H1 (cell line): ENCODE data around the gene TRIM61. TPM values are rescaled to one million over a fixed set of nuclear protein-coding genes. Genes with fewer than 3 reads are reported as not detected.

Experiments used
- CTCF ChIA-PET: fragments of 300-600 bp; sonication (Branson Sonifier 250); formaldehyde crosslinking; loops from one replicate; lab custom pipeline; 2021; ENCODE audit not compliant: partially characterized antibody; lab: Charles Lee
- POLR2A ChIA-PET: fragments of 300-600 bp; sonication (Branson Sonifier 250); formaldehyde crosslinking; loops from one replicate; lab custom pipeline; 2021; ENCODE audit warnings: inconsistent platforms; ENCODE audit not compliant: partially characterized antibody; lab: Charles Lee
- DNase-seq, 2 experiments: peaks; one replicate each; pipeline versions ENCODE4 v3.0.0 to v3.0.0-alpha.2; 2010 to 2022; ENCODE audit warnings: low spot score in 2 of 2, low read depth in 1 of 2, mixed read lengths in 1 of 2
- FAIRE-seq: peaks from 2 replicates; lab custom pipeline; 2011; peaks lifted over from hg19 to GRCh38; lab: Jason Lieb, UNC
- H2AFZ ChIP-seq: 2 replicates; pipeline ENCODE4 v1.8.1; 2012; ENCODE audit warnings: low read length, inconsistent platforms
- H2AK5ac ChIP-seq: 2 replicates; pipeline ENCODE4 v1.6.1; 2013; ENCODE audit warnings: low read depth, low read length
- H2BK120ac ChIP-seq: replicated peaks from 2 replicates; pipeline ENCODE3; 2013; ENCODE audit warnings: low read depth, low read length, inconsistent platforms
- H2BK12ac ChIP-seq: 2 replicates; pipeline ENCODE4 v1.6.1; 2013; ENCODE audit warnings: low read depth, low read length
- H2BK15ac ChIP-seq: 2 replicates; pipeline ENCODE4 v1.6.1; 2013; ENCODE audit warnings: low read length
- H2BK20ac ChIP-seq: 2 replicates; pipeline ENCODE4 v1.6.1; 2013; ENCODE audit warnings: low read length
- H2BK5ac ChIP-seq: 2 replicates; pipeline ENCODE4 v1.6.1; 2013; ENCODE audit warnings: low read depth, low read length
- H3K14ac ChIP-seq: 2 replicates; pipeline ENCODE4 v1.6.1; 2013; ENCODE audit warnings: inconsistent platforms; ENCODE audit not compliant: insufficient read length
- H3K18ac ChIP-seq: 2 replicates; pipeline ENCODE4 v1.6.1; 2013; ENCODE audit warnings: low read length; ENCODE audit errors: extremely low read depth
- H3K23ac ChIP-seq: 2 replicates; pipeline ENCODE4 v1.6.1; 2013; ENCODE audit warnings: inconsistent platforms; ENCODE audit not compliant: insufficient read length
- H3K23me2 ChIP-seq: 2 replicates; pipeline ENCODE4 v1.6.1; 2013; ENCODE audit warnings: low read depth, low read length
- H3K27ac ChIP-seq: 2 replicates; pipeline ENCODE4 v1.6.1; 2011; ENCODE audit warnings: low read depth, low read length, inconsistent platforms
- H3K27me3 ChIP-seq, 4 experiments: replicated peaks in 1 of 4; 1 replicate in 1 of 4; 2 replicates in 3 of 4; pipeline versions ENCODE4 v1.6.1 to v1.8.1; 2011 to 2013; ENCODE audit warnings: low read length in 3 of 4, mild to moderate bottlenecking in 3 of 4, inconsistent platforms in 2 of 4, mixed read lengths in 2 of 4, moderate library complexity in 1 of 4; ENCODE audit not compliant: control insufficient read depth in 3 of 4, insufficient read depth in 3 of 4; ENCODE audit errors: extremely low read depth in 1 of 4
- H3K36me3 ChIP-seq, 4 experiments: 2 replicates each; pipeline versions ENCODE4 v1.6.1 to v1.8.1; 2011 to 2013; ENCODE audit warnings: mild to moderate bottlenecking in 4 of 4, low read length in 3 of 4, moderate library complexity in 2 of 4, control low read depth in 1 of 4, inconsistent platforms in 1 of 4; ENCODE audit not compliant: insufficient read depth in 4 of 4, control insufficient read depth in 2 of 4
- H3K4ac ChIP-seq: replicated peaks from 2 replicates; pipeline ENCODE3; 2013; ENCODE audit warnings: low read length, low read depth, mixed read lengths, inconsistent platforms; ENCODE audit not compliant: insufficient read length
- H3K4me1 ChIP-seq, 4 experiments: replicated peaks in 1 of 4; 1 replicate in 1 of 4; 2 replicates in 3 of 4; pipeline versions ENCODE4 v1.6.1 to v1.8.1; 2011 to 2013; ENCODE audit warnings: low read length in 3 of 4, inconsistent platforms in 2 of 4, mixed read lengths in 1 of 4; ENCODE audit not compliant: insufficient read depth in 4 of 4, control insufficient read depth in 3 of 4
- H3K4me2 ChIP-seq, 2 experiments: 2 replicates each; pipeline versions ENCODE4 v1.6.1 to v1.8.1; 2011 to 2013; ENCODE audit warnings: low read depth in 2 of 2, low read length in 2 of 2, control low read depth in 1 of 2, inconsistent platforms in 1 of 2, mild to moderate bottlenecking in 1 of 2; ENCODE audit not compliant: insufficient read depth in 1 of 2
- H3K4me3 ChIP-seq, 4 experiments: fragments of 200-600, 300-600 bp in 1 of 4; sonication (generic), shearing (Covaris generic), sonication (Bioruptor Twin) in 1 of 4; 2 replicates each; pipeline versions ENCODE4 v1.5.1 to v1.8.1; 2011 to 2016; ENCODE audit warnings: low read length in 4 of 4, low read depth in 3 of 4, control low read depth in 2 of 4, inconsistent platforms in 2 of 4, mild to moderate bottlenecking in 2 of 4, mixed read lengths in 1 of 4, moderate library complexity in 1 of 4; ENCODE audit not compliant: insufficient read depth in 2 of 4; ENCODE audit errors: extremely low read depth in 1 of 4
- H3K56ac ChIP-seq: replicated peaks from 2 replicates; pipeline ENCODE3; 2013; ENCODE audit warnings: low read depth, mild to moderate bottlenecking, mixed read lengths, low read length, inconsistent platforms; ENCODE audit not compliant: insufficient read length
- H3K79me1 ChIP-seq: 2 replicates; pipeline ENCODE4 v1.6.1; 2013; ENCODE audit warnings: low read depth, low read length, control low read depth
- H3K79me2 ChIP-seq, 2 experiments: 2 replicates each; pipeline versions ENCODE4 v1.6.1 to v1.8.1; 2012 to 2013; ENCODE audit warnings: low read length in 2 of 2, mild to moderate bottlenecking in 2 of 2, inconsistent platforms in 1 of 2; ENCODE audit not compliant: insufficient read depth in 2 of 2, control insufficient read depth in 1 of 2
- H3K9ac ChIP-seq, 4 experiments: replicated peaks in 1 of 4; 1 replicate in 1 of 4; 2 replicates in 3 of 4; pipeline versions ENCODE4 v1.6.1 to v1.8.1; 2011 to 2013; ENCODE audit warnings: low read depth in 3 of 4, low read length in 3 of 4, control low read depth in 2 of 4, mild to moderate bottlenecking in 2 of 4, moderate library complexity in 2 of 4, inconsistent platforms in 1 of 4; ENCODE audit errors: extremely low read depth in 1 of 4
- H3K9me3 ChIP-seq, 2 experiments: 2 replicates each; pipeline versions ENCODE4 v1.6.1 to v1.8.1; 2012 to 2013; ENCODE audit warnings: mild to moderate bottlenecking in 2 of 2, moderate library complexity in 2 of 2, control low read depth in 1 of 2, inconsistent platforms in 1 of 2, low read depth in 1 of 2, low read length in 1 of 2, mixed read lengths in 1 of 2; ENCODE audit not compliant: insufficient read depth in 2 of 2
- H4K20me1 ChIP-seq, 2 experiments: replicated peaks in 1 of 2; 2 replicates each; pipeline versions ENCODE3 to v1.8.1; 2011 to 2013; ENCODE audit warnings: inconsistent platforms in 2 of 2, low read length in 2 of 2, mild to moderate bottlenecking in 1 of 2; ENCODE audit not compliant: insufficient read depth in 2 of 2, control insufficient read depth in 1 of 2
- H4K5ac ChIP-seq: 2 replicates; pipeline ENCODE4 v1.6.1; 2013; ENCODE audit warnings: low read length, low read depth, mixed read lengths, inconsistent platforms; ENCODE audit not compliant: insufficient read length
- H4K8ac ChIP-seq: 2 replicates; pipeline ENCODE4 v1.8.0; 2013; ENCODE audit warnings: mild to moderate bottlenecking, moderate library complexity, low read length, inconsistent platforms; ENCODE audit not compliant: insufficient read depth; ENCODE audit errors: extremely low read depth
- H4K91ac ChIP-seq: replicated peaks from 2 replicates; pipeline ENCODE3; 2013; ENCODE audit warnings: low read length, mixed read lengths, inconsistent platforms; ENCODE audit not compliant: insufficient read length
- GABPA ChIP-seq: IDR thresholded peaks from 2 replicates; pipeline ENCODE4 v1.6.1; 2011; ENCODE audit warnings: mild to moderate bottlenecking, low read length, moderate library complexity, borderline replicate concordance; ENCODE audit not compliant: insufficient read depth
- SAP30 ChIP-seq: fragments of 300-600 bp; sonication (generic); IDR thresholded peaks from 2 replicates; pipeline ENCODE4 v1.7.1; 2012; ENCODE audit warnings: low read length, moderate library complexity, mild to moderate bottlenecking, inconsistent platforms; ENCODE audit not compliant: insufficient read depth, insufficient replicate concordance
- SUZ12 ChIP-seq: fragments of 200-600 bp; sonication (generic); IDR thresholded peaks from 2 replicates; pipeline ENCODE4 v1.6.1; 2012; ENCODE audit warnings: mild to moderate bottlenecking, inconsistent platforms, low read length, moderate library complexity, mixed read lengths
- WGBS, 2 experiments: shearing (Covaris generic) in 1 of 2; methylation state at CpG; one replicate each; pipeline versions ENCODE4 v1.1.6 to v1.1.7; 2013 to 2015; ENCODE audit warnings: low lambda C conversion rate in 2 of 2, mixed read lengths in 2 of 2, inconsistent platforms in 1 of 2, low coverage in 1 of 2, missing lambda C conversion rate in 1 of 2; ENCODE audit not compliant: insufficient replicate concordance in 2 of 2, insufficient coverage in 1 of 2, insufficient read length in 1 of 2; ENCODE audit errors: extremely low coverage in 1 of 2, missing lambda C conversion rate in 1 of 2; 5-methylcytosine and 5-hydroxymethylcytosine counted together
- polyA plus RNA-seq, 7 experiments: library from polyadenylated mRNA; depleted of rRNA in 3 of 7; stranded (reverse) in 5 of 7; unstranded in 2 of 7; fragments of >200 nt in 5 of 7; fragments of 200-250 nt in 2 of 7; gene quantifications; 1 replicate in 5 of 7; 2 replicates in 1 of 7; 4 replicates in 1 of 7; pipeline versions ENCODE4 v1.2.1 to v1.2.3, GENCODE V29; 2011 to 2013; ENCODE audit warnings: missing spikeins in 2 of 7, mixed read lengths in 2 of 7
- total RNA-seq: library from RNA; stranded (reverse); fragmentation: NEBNext Ultra II Directional; extraction: Animal tissue kit (Norgen Biotek cat#: 25700); gene quantifications from 2 replicates; pipeline ENCODE4 v1.2.1, GENCODE V29; 2021

The TRIM61 gene
- total and polyA plus RNA-seq, 2 of the 8 experiments (the other 6 are each of a cell fraction or from before 2014, with no cell fraction given): 0.18 to 5.0 TPM

- Histone ChIP-seq H3K9ac (no peak overlapping the region), H3K56ac (no peak overlapping the region), H4K5ac (no peak overlapping the region), H2BK20ac (no peak overlapping the region), H3K23ac (no peak overlapping the region), H3K23me2 (peaks cover 6% of the 10 kb centered on the region; the same call in 1 of the 2 replicates), H3K27ac (no peak overlapping the region), H4K91ac (no peak overlapping the region), H3K79me2 (no peaks in the 10 kb centered on the region), H3K9me3 (no peaks in the 10 kb centered on the region), H3K4ac (no peak overlapping the region), H3K18ac (no peak overlapping the region), H2AK5ac (no peak overlapping the region), H3K36me3 (no peaks in the 10 kb centered on the region), H3K4me2 (no peak overlapping the region), H3K79me1 (no peaks in the 10 kb centered on the region), H3K14ac (no peak overlapping the region), H3K27me3 (no peaks in the 10 kb centered on the region), H2BK12ac (no peak overlapping the region), H2BK5ac (no peak overlapping the region), H3K4me3 (no peak overlapping the region)
- no peak for FAIRE-seq
- CTCF ChIA-PET: interaction anchor here (1.0 to 13.0 kb wide), 3 partner anchors 18 to 184 kb away, joined by 3 to 279 read pairs (median 56); no protein-coding TSS in a partner anchor
- POLR2A ChIA-PET: no interaction called here
- WGBS, 2 experiments: 79% methylated on average over 3 of the region's 3 CpGs; no CpG with 5 or more reads in 1 of the 2 experiments
- no peak for DNase-seq
- no peak for TF ChIP-seq SAP30
- no peak for TF ChIP-seq SUZ12
- TF ChIP-seq GABPA: no peak
- TF ChIP-seq, all 59 proteins: peak for 0
- H2BK120ac ChIP-seq: no peak overlapping the region
- no peak overlapping the region for H2BK15ac ChIP-seq
- H4K20me1 ChIP-seq: no peaks in the 10 kb centered on the region
- H3K4me1 ChIP-seq: peaks cover 0 to 2% (median 0%) of the 10 kb centered on the region in 4 experiments; a peak in 1 of 7 replicates
- H2AFZ ChIP-seq: no peak overlapping the region
- H4K8ac ChIP-seq: no peak overlapping the region
Observed at GRCh38 chr4:164952551-164952950, 24.9 kb downstream of the TRIM61 start.
